Measurements from ENCODE around the gene TCEAL9. TPM values are rescaled to one million over a fixed set of nuclear protein-coding genes. Genes with fewer than 3 reads are reported as not detected.

Gene TCEAL9
- total and polyA plus RNA-seq, 2 of the 8 experiments (the other 6 are each of a cell fraction or from before 2014, with no cell fraction given): 22.2 to 36.8 TPM

GRCh38 chrX:103310555-103311398, 45.5 kb upstream of the TCEAL9 start, which contains the start of gene BEX2 (continued):
- TF ChIP-seq ZNF274 (IDR thresholded peaks at IDR 0.05; ENCODE audit: borderline replicate concordance, extremely low read depth, low read length) (no peak), RNF2 (IDR thresholded peaks at IDR 0.05; ENCODE audit: borderline replicate concordance, low read depth, low read length, missing control alignments, poor library complexity, severe bottlenecking) (no peak), MAFK (IDR thresholded peaks at IDR 0.05; ENCODE audit: low read depth, low read length) (no peak), CHD1 (IDR thresholded peaks at IDR 0.05; ENCODE audit: low read depth, low read length) (no peak), EZH2 (IDR thresholded peaks at IDR 0.05; ENCODE audit: low read depth, low read length, severe bottlenecking) (no peak), KDM4A (IDR thresholded peaks at IDR 0.05; ENCODE audit: low read depth, low read length, severe bottlenecking) (peak; percentile 18), JUN (IDR thresholded peaks at IDR 0.05; ENCODE audit: low read depth, low read length) (no peak), MAX (IDR thresholded peaks at IDR 0.05) (peak; percentile 66), SP1 (IDR thresholded peaks at IDR 0.05; ENCODE audit: low read depth, low read length) (no peak), TAF1 (IDR thresholded peaks at IDR 0.05; ENCODE audit: low read depth, low read length) (peak; percentile 94), CBX8 (IDR thresholded peaks at IDR 0.05; ENCODE audit: borderline replicate concordance, low read depth, low read length) (no peak), USF2 (IDR thresholded peaks at IDR 0.05; ENCODE audit: low read length) (peak; percentile 88), ATF3 (IDR thresholded peaks at IDR 0.05; ENCODE audit: insufficient read depth, low read depth, low read length) (0 out of 2 replicates have a peak, but pooled peaks have one; percentile 37), PHF8 (conservative IDR thresholded peaks at IDR 0.05; ENCODE audit: low read depth, low read length) (peak; percentile 33; the same call in 1 of the 2 replicates), BACH1 (IDR thresholded peaks at IDR 0.05; ENCODE audit: low read length) (no peak), RAD21 (IDR thresholded peaks at IDR 0.05 in 1 of 2, conservative IDR thresholded peaks at IDR 0.05 in 1 of 2; ENCODE audit: low read depth in 2 of 2, low read length in 2 of 2) (no peak), GABPA (IDR thresholded peaks at IDR 0.05; ENCODE audit: borderline replicate concordance, insufficient read depth, low read length) (no peak), CTCF (IDR thresholded peaks at IDR 0.05; ENCODE audit: control extremely low read depth in 1 of 3, insufficient read depth in 1 of 3, low read depth in 1 of 3, low read length in 3 of 3) (no peak)
